HG03565 (cell line): ENCODE data around the gene MT1B.

Source experiments
- ATAC-seq: cut with Tn5 transposase; IDR thresholded peaks from one replicate; pipeline ENCODE4 v1.9.1; 2021; ENCODE audit warnings: mild to moderate bottlenecking, moderate library complexity; ENCODE audit not compliant: unreplicated experiment

Gene MT1B

DNA sequence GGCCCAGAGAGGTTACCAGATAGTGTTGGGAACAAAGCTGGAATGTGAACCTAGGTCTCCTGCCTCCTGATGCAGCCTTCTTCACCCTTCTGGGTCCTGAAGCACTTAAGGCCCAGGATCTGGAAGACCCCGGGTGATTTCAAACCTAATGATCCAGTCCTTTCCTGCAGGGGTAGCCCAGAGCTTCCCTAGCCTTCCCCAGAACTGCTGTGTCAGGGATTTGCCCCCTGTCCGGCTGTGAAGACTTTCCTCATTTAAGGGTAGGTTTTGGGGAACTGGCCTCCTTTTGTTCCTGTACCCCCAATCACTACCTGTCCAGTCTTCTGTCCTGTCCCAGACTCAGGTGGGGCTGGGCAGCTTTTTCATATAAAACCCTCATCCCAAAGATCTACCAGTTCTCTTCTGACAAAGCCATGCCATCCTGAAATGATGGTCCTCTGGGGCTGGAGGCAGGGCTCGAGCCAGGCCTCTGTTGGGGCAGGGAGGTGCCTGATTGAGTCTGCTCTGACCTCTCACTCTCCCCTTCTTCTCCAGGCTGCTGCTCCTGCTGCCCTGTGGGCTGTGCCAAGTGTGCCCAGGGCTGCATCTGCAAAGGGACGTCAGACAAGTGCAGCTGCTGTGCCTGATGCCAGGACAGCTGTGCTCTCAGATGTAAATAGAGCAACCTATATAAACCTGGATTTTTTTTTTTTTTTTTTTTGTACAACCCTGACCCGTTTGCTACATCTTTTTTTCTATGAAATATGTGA, 31.9 kb downstream of the MT1B start:
- no peak for ATAC-seq

DNA sequence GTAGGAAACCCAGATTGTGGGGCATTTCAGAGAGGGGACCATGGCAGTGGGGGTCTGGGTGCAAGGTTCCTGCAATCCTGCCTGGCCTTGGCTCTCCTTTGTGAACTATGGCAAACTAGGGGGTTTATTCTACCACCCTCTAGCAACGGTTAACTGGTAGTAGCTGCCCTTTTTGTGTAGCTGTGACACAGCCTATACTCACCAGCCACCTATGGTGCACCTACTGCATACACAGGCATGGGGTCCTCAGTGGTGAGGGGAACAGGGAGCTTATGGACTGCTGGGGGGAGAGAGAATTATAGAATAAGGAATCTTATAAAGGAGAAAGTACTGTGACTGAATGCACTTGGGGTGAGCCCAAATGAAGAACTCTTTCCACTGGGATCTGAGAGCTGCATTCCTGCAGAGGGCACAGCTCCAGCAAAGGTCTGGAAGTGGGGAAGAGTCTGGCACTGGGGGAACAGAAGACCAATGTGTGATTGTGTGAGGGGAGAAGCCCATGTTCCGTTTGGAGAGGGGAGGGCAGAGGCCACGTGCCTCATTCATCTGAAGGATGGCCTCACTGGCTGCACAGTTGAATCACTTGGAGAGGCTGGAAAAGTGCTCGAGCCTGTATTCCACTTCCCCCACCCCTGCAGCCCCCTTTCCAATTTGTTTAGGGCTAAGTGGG, 32.7 kb downstream of the MT1B start:
- no peak for ATAC-seq

DNA sequence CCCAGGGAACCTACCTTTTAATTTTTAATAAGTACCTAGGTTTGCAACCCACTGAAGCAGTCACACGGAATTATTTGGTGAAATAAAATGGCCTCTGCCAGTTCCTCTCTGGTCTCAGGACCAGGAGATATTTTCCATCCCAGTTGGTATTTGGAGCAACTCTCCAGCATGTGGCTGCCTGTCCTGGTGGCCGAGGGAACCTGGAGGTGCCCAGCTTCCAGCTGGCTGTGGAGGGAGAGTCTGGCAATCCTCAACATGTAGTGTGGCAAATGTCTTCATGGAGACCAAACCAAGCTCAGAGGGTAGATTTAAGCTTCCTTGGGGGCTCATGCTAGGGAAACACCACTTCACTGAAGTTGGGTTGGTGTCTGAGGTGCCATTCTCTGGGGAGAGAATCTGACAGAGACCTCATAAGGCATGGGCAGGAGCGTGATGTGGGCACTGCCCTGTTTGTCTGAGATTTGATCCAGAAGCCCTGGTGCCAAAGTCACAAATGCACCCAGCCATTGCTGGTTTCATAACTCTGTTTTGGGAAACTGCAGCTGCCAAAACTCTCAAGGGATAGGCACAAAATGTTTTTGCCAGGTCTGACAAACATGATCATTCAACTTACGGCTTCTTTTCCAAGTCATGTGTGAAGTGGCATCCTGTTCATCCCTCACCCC, 33.4 kb downstream of the MT1B start:
- ATAC-seq, result no peak

DNA sequence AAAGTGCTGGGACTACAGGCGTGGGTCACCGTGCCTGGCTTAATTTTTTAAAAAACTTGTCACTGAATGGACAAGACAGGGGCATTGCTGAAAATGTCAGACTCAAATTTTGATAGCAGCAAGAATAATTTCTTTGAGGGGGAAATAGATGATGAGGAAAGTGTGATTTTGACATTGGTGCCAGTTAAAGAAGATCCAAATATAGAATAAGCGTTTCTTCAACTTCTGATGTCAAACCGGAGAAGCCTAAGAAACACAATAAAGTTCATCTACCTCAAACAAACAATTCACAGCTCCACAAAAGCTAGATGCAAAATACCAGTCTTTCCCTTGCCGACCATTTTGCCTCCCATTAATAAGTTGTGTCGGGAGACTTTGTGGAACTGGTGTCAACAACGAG, 35.1 kb downstream of the MT1B start:
- ATAC-seq, result no peak

DNA sequence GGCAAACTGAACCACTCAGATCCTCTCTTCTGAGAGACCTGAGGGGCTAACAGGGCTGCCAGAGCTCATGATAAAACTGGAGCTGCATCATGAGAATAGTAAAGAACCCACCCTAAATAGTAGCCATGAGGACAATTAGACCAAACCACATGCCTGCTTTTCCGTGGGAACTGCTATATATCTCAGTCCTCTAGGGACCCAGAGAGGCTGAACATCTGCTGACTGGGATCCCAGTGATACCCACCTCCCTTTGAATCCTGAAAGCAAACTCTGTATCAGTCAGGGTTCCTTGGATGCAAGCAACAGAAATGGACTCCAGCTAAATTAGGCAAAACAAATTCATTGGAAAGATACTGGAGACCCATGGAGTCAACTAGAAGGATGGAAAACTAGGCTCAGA, 37.1 kb downstream of the MT1B start:
- ATAC-seq, result no peak

DNA sequence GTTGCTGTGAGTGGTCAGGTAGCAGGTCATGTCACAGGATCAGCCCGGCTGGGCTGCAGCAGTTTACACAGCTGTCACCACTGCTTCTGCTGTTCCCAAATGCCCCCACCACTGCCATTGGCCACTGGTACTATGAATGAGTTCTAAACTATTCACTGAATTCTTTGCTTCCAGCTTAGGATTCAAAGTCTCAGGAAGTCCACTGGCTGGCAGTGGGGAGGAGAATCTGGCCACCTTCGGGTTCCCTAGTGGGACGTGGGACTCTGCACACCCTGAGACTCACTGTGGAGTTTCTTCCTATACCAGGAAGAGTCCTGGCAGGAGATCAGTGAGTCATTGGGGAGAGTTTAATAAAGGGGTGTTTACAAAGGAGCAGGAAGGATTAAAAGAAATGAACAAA, 37.5 kb downstream of the MT1B start:
- ATAC-seq, result no peak

DNA sequence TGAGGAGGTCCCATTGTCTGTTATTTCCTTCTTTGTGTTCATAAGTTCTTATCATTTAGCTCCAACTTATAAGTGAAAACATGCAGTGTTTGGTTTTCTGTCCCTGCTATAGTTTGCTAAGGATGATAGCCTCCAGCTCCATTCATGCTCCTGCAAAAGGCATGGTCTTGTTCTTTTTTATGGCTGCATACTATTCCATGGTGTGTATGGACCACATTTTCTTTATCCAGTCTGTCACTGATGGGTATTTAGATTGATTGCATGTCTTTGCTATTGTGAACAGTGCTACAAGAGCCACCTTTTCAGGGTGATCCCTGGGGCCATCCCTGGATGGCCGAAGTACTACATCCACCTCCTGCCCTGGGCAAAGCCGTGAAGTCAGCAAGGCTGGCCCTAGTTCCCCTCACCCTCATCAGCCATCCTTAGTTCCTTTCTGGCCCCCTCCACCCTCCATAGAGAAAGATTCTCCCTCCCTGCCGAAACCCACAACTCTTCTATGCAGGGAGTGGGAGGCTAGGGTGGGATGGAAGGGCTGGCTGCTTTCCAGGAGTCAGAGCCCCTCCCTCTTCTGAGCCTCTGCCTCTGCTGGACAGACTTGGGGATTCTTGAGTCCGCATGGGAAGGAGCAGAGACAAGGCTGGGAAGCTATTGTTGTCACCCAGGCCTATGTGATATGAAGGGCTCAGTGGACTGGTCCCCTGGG, 38.9 kb downstream of the MT1B start:
- ATAC-seq, result no peak

DNA sequence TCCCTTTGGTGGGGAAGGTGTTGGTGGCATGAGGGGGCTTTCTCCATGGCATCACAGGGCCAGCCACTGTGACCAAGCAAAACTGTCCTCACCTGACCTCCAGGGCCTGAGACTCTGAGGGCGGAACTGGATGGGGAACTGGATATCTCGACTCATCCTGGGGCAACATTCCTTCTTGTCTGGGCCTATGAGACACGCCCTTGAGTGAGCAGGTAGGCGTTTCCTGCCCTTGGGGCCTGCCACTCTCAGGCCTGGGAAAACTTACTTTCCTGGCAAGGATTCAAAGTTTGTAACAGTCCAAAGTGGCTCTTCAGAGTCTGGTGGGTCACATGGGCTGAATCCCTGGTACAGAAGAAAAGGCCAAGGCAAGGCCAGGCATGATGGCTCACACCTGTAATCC, 40.2 kb downstream of the MT1B start:
- no peak for ATAC-seq

DNA sequence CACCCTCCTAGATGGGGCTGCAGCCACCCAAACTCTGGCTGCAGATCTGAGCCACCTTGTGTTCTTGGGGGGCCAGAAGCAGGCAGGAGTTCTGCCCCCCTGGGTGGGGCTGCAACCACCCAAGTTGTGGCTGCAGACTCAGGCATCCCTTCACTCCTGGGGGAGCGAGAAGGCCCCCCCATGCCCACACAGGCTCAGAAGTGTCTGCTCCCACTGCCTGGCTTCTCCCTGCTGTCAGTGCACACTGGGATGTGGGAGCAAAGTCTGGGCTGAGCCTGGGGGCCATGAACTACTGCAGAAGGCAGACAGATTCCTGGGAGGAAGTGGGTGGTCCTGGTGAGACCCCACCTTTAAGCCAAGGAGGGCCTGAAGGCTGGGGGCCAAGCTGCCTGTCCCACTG, 43.6 kb downstream of the MT1B start:
- no peak for ATAC-seq

DNA sequence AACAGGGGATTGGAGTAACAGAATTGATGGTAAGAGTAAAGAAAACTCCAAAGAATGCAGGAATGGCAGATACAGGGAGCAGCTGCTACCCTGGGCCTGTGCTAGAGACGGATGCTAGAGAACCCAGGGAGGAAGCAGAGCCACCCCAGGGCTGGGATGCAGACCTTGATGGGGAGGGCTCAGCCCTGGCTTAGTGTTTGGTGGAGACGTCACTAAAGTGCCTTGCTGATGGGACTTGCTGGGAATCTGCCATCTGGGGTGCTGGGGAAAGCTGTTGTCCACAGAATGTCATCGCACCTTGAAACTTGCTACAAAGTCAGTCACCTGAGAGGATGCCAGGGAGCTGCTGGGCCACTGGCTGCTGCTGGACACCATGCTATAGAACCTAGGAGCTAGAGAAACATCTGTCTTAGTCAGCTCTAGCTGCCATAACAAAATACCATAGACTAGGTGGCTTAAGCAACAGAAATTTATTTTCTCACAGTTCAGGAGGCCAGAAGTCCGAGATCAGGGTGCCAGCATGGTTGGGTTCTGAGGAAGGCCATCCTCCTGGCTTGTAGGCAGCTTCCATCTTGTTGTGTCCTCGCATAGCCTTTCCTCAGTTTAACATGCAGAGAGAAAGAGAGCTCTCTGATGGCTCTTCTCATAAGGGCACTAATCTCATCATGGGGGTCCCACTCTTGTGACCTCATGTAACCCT, 45.9 kb downstream of the MT1B start:
- ATAC-seq, result no peak

DNA sequence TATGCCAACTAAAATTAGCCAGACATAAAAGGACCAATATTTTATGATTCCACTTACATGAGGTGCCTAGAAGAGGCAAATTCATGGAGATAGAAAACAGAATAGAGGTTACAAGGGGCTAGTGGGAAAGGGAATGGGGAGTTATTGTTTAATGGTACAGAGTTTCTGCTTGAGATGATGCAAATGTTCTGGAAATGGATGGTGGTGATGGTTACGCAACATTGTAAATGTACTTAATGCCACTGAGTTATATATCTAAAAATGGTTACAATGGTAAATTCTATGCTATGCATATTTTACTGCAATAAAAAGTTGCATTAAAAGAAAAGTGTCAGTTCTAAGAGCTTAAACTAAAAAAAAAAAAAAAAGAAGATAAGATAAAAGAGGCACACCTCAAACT, 48.5 kb downstream of the MT1B start:
- ATAC-seq, result no peak

DNA sequence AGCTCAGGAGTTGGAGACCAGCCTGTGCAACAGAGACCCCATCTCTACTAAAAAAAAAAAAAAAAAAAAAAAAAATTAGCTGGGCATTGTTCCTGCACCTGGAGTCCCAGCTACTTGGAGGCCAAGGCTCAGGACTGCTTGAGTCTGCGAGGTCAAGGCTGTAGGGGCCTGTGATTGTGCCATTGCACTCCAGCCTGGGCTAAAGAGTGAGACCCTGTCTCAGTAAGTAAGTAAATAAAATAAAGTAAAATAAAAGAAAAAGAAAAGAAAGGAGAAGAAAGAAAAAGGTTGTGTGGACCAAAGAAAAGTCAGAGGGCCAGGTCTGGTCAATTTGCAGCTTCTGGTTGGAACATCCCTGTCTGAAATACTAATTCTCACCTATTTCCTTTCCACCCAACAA, 48.9 kb downstream of the MT1B start:
- no peak for ATAC-seq

DNA sequence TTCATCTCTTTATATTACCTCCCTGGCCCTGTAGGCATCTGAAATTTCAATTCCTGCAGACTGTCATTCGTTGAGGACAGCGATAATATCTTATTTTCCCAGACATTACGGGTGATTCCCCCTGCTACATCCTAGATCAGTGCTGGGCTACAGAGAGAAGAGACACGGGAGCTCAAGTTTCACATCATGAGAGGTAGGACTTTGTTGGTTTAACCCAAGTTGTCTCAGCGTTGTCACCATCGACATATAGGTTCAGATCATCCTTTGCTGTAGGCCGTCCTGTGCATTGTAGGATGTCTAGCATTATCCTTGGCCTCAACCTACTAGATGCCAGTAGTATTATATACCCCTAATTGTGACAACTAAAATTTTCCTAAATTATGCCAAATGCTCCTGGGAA, 49.8 kb downstream of the MT1B start:
- no peak for ATAC-seq
